Thyroid gland (tissue), 4 donors: ENCODE measurements around the gene PLCB4. TPM values are rescaled to one million over a fixed set of nuclear protein-coding genes. Genes with fewer than 3 reads are reported as not detected.

ENCODE experiments used
- DNase-seq, 2 donors: peaks; one replicate each; pipeline ENCODE4 v3.0.0-alpha.2; 2019
- H3K27ac ChIP-seq, 3 donors: fragments of 200-600 bp; sonication (generic); 1 replicate in 2 of 3; 2 replicates in 1 of 3; pipeline ENCODE4 v1.5.1; 2016 to 2019; ENCODE audit warnings: mild to moderate bottlenecking in 1 of 3, moderate library complexity in 1 of 3
- H3K27me3 ChIP-seq: fragments of 200-600 bp; sonication (generic); one replicate; pipeline ENCODE4 v1.5.1; 2019
- H3K36me3 ChIP-seq, 2 donors: fragments of 200-600 bp; sonication (generic); one replicate each; pipeline ENCODE4 v1.5.1; 2016 to 2019
- H3K4me1 ChIP-seq, 2 donors: fragments of 200-600 bp; sonication (generic); one replicate each; pipeline ENCODE4 v1.5.1; 2017 to 2019
- H3K4me3 ChIP-seq, 3 donors: fragments of 200-600 bp; sonication (generic); replicated peaks in 1 of 3; 1 replicate in 2 of 3; 2 replicates in 1 of 3; pipeline ENCODE4 v1.5.1; 2016; ENCODE audit warnings: mild to moderate bottlenecking in 1 of 3
- H3K9me3 ChIP-seq: fragments of 200-600 bp; sonication (generic); one replicate; pipeline ENCODE4 v1.5.1; 2017
- CTCF ChIP-seq, 6 experiments: fragments of 200-600 bp in 3 of 6; fragments of 450-650 bp in 3 of 6; sonication (generic) in 3 of 6; IDR thresholded peaks; one replicate each; pipeline ENCODE4 v1.5.1; 2016 to 2019; ENCODE audit warnings: antibody characterized with exemption in 6 of 6, mild to moderate bottlenecking in 2 of 6, inconsistent platforms in 1 of 6, moderate library complexity in 1 of 6
- POLR2A ChIP-seq, 2 donors: fragments of 450-650 bp; IDR thresholded peaks; one replicate each; pipeline ENCODE4 v1.6.1; 2017; ENCODE audit warnings: antibody characterized with exemption in 2 of 2, mild to moderate bottlenecking in 2 of 2, moderate library complexity in 1 of 2
- WGBS, 2 donors: methylation state at CpG; one replicate each; pipeline ENCODE4 v1.1.5; 2017; 5-methylcytosine and 5-hydroxymethylcytosine counted together
- intact Hi-C: fragments of 100-400 bp; cut with DNase I; formaldehyde crosslinking; loops from one replicate; pipeline ENCODE4 v1.15.1; 2023
- total RNA-seq, 4 donors: library from RNA; depleted of rRNA; stranded (reverse); fragments of >200 nt; gene quantifications; one replicate each; pipeline ENCODE4 v1.2.3, GENCODE V29; 2016

PLCB4 gene
- total RNA-seq, 4 donors from 2014 or later, result 50.9 to 77.9 (median 67.9) TPM

GRCh38 chr20:9136114-9136513 lies 67.2 kb downstream of the PLCB4 start:
- 62 to 72% methylated on average over 3 of the region's 3 CpGs for WGBS, 2 donors
- no peaks in the 10 kb centered on the region for H3K27me3 ChIP-seq
- no peaks in the 10 kb centered on the region for H3K9me3 ChIP-seq
- no peak for DNase-seq
- H3K27ac ChIP-seq, result no peak overlapping the region
- intact Hi-C loops, result no loop called here
- H3K4me1 ChIP-seq, result no peaks in the 10 kb centered on the region
- H3K4me3 ChIP-seq, result no peak overlapping the region
- TF ChIP-seq POLR2A (IDR thresholded peaks at IDR 0.05), result no peak
- TF ChIP-seq CTCF (IDR thresholded peaks at IDR 0.05), result no peak
- no peaks in the 10 kb centered on the region for H3K36me3 ChIP-seq

- H3K27me3 ChIP-seq, result no peaks in the 10 kb centered on the region
- no peaks in the 10 kb centered on the region for H3K36me3 ChIP-seq
- H3K9me3 ChIP-seq, result no peaks in the 10 kb centered on the region
- intact Hi-C loops, result no loop called here
- no peak overlapping the region for H3K27ac ChIP-seq
- no peaks in the 10 kb centered on the region for H3K4me1 ChIP-seq
- WGBS, 2 donors, result 80 to 83% methylated on average over 7 of the region's 7 CpGs
- TF ChIP-seq CTCF (IDR thresholded peaks at IDR 0.05), result no peak
- TF ChIP-seq POLR2A (IDR thresholded peaks at IDR 0.05), result no peak
- no peak overlapping the region for H3K4me3 ChIP-seq
- DNase-seq, result no peak
Measured at GRCh38 chr20:9137001-9137400, 68.1 kb downstream of the PLCB4 start.

- Histone ChIP-seq H3K4me1 (no peaks in the 10 kb centered on the region), H3K4me3 (no peak overlapping the region), H3K27ac (no peak overlapping the region), H3K9me3 (no peaks in the 10 kb centered on the region), H3K27me3 (no peaks in the 10 kb centered on the region), H3K36me3 (no peaks in the 10 kb centered on the region)
- 82 to 97% methylated on average over 3 of the region's 3 CpGs for WGBS, 2 donors
- intact Hi-C loops, result no loop called here
- DNase-seq, result no peak
- TF ChIP-seq POLR2A (IDR thresholded peaks at IDR 0.05) (no peak), CTCF (IDR thresholded peaks at IDR 0.05) (no peak)
Measured at GRCh38 chr20:9139106-9139833, 70.4 kb downstream of the PLCB4 start.

- intact Hi-C loops, result no loop called here
- no peak overlapping the region for H3K27ac ChIP-seq
- DNase-seq, result no peak
- TF ChIP-seq POLR2A (IDR thresholded peaks at IDR 0.05) (no peak), CTCF (IDR thresholded peaks at IDR 0.05) (no peak)
- H3K36me3 ChIP-seq, result no peaks in the 10 kb centered on the region
- no peak overlapping the region for H3K4me3 ChIP-seq
- no peaks in the 10 kb centered on the region for H3K27me3 ChIP-seq
- no peaks in the 10 kb centered on the region for H3K4me1 ChIP-seq
- no peaks in the 10 kb centered on the region for H3K9me3 ChIP-seq
- 94% methylated on average over 8 of the region's 8 CpGs for WGBS, 2 donors
Measured at GRCh38 chr20:9140162-9140760, 71.4 kb downstream of the PLCB4 start.

GRCh38 chr20:9141070-9141469 lies 72.2 kb downstream of the PLCB4 start:
- H3K4me1 ChIP-seq, result no peaks in the 10 kb centered on the region
- TF ChIP-seq POLR2A (IDR thresholded peaks at IDR 0.05), result no peak
- no peak for TF ChIP-seq CTCF (IDR thresholded peaks at IDR 0.05)
- 90 to 98% methylated on average over 1 of the region's 1 CpG for WGBS, 2 donors

More at GRCh38 chr20:9141070-9141469, 72.2 kb downstream of the PLCB4 start:
- H3K27me3 ChIP-seq, result no peaks in the 10 kb centered on the region
- intact Hi-C loops, result no loop called here
- no peaks in the 10 kb centered on the region for H3K9me3 ChIP-seq
- no peak overlapping the region for H3K27ac ChIP-seq
- no peak overlapping the region for H3K4me3 ChIP-seq
- DNase-seq, result no peak
- no peaks in the 10 kb centered on the region for H3K36me3 ChIP-seq
